Psoas muscle (tissue), 8 donors: Measurements from ENCODE around the gene AFF1. TPM values are rescaled to one million over a fixed set of nuclear protein-coding genes. Genes with fewer than 3 reads are reported as not detected.

ENCODE experiments used
- ATAC-seq, 4 donors: fragments of 200-7000 bp; cut with Tn5 transposase; one replicate each; pipeline ENCODE4 v1.9.1; 2020; ENCODE audit warnings: moderate library complexity in 3 of 4, mild to moderate bottlenecking in 2 of 4
- DNase-seq, 2 donors: peaks; one replicate each; pipeline ENCODE4 v3.0.0-alpha.2; 2020
- H3K27ac ChIP-seq: fragments of 200-600 bp; one replicate; pipeline ENCODE4 v1.8.0; 2022
- H3K27me3 ChIP-seq, 3 donors: fragments of 200-600 bp in 1 of 3; one replicate each; pipeline versions ENCODE4 v1.6.1 to v1.8.0; 2013 to 2022; ENCODE audit warnings: low read length in 2 of 3, mild to moderate bottlenecking in 2 of 3, moderate library complexity in 1 of 3; ENCODE audit not compliant: insufficient read depth in 3 of 3
- H3K36me3 ChIP-seq, 2 donors: fragments of 200-600 bp in 1 of 2; one replicate each; pipeline versions ENCODE4 v1.6.1 to v1.8.0; 2013 to 2022; ENCODE audit warnings: low read depth in 1 of 2, mild to moderate bottlenecking in 1 of 2, moderate library complexity in 1 of 2; ENCODE audit not compliant: insufficient read depth in 1 of 2
- H3K4me1 ChIP-seq: fragments of 200-600 bp; one replicate; pipeline ENCODE4 v1.8.0; 2022
- H3K4me3 ChIP-seq: fragments of 200-600 bp; one replicate; pipeline ENCODE4 v1.8.0; 2022; ENCODE audit warnings: mild to moderate bottlenecking
- H3K9me3 ChIP-seq: fragments of 200-600 bp; one replicate; pipeline ENCODE4 v1.8.0; 2022
- WGBS, 3 donors: extraction: QIAGEN DNeasy Blood & Tissue Kit; methylation state at CpG; one replicate each; pipeline versions ENCODE4 v1.1.6 to v1.1.7; 2013; 5-methylcytosine and 5-hydroxymethylcytosine counted together
- intact Hi-C, 2 donors: fragments of 100-400 bp; cut with DNase I; formaldehyde crosslinking; loops; one replicate each; pipeline versions ENCODE4 v1.11.0 to v1.14.2; 2022
- polyA plus RNA-seq, 3 donors: library from polyadenylated mRNA; stranded (reverse); fragments of 200-250 nt; gene quantifications; one replicate each; pipeline ENCODE4 v1.2.3, GENCODE V29; 2013
- total RNA-seq, 4 donors: library from RNA; stranded (reverse); fragmentation: NEBNext Ultra II Directional in 2 of 4; extraction: Animal tissue kit (Norgen Biotek cat#: 25700) in 2 of 4; gene quantifications; one replicate each; pipeline versions ENCODE4 v1.2.1 to v1.2.4, GENCODE V29; 2021 to 2023
- TF ChIP-seq, protein P1 (sequence below): fragments of 200-600 bp; IDR thresholded peaks from one replicate; pipeline ENCODE4 v1.8.0; 2022; ENCODE audit warnings: antibody characterized with exemption
- donor health status: healthy with polysubstance abuse.
- donor health status: DM: no; HTN: no; CAD: no; lungs with moderate emphysema.
- donor health status: Bipolar disorder and iron deficiency.
- donor health status: healthy.
- donor health status: DM: yes; HTN: yes; CAD: no.
- donor health status: DM: no; HTN: no; CAD: no.
- donor health status: DM: no; HTN: no; CAD: no.
- donor health status: DM: yes; HTN: yes; CAD: no.

Gene AFF1
- total and polyA plus RNA-seq, 7 donors: 62.7 to 171 (median 120) TPM

DNA sequence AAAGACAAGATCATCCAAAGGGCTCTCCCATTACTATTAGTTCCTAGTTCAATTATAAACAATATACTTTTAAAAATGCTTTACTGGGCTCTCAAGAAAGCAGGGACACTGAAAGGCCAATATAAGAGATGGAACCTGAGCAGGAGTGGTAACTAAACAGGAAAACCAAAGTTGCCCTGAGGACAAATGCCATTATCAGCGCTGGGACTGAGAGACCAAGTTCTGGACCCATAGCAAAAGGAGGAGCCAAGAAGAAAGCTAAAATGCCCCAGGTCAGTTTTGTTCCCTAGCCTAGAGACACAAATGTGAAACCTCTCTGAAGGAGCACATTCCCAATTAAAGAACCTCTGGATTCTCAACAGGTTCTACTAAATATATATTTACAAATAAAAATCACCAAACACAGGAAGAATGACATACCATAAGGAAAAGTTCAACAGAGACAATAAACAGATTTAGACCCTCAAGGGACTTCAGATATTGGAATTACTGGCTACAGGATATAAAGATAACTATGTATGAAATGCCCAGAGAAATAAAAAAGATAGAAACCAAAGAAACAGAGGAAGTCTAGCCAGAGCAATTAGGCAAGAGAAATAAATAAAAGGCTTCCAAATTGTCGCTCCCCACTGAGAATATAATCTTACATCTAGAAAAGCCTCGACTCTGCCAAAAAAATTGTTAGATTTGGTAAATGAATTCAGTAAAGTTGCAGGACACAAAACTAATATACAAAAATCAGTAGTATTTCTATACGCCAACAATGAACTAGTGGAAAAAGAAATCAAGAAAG, 218.5 kb downstream of the AFF1 start:
- TF ChIP-seq, protein P1, sequence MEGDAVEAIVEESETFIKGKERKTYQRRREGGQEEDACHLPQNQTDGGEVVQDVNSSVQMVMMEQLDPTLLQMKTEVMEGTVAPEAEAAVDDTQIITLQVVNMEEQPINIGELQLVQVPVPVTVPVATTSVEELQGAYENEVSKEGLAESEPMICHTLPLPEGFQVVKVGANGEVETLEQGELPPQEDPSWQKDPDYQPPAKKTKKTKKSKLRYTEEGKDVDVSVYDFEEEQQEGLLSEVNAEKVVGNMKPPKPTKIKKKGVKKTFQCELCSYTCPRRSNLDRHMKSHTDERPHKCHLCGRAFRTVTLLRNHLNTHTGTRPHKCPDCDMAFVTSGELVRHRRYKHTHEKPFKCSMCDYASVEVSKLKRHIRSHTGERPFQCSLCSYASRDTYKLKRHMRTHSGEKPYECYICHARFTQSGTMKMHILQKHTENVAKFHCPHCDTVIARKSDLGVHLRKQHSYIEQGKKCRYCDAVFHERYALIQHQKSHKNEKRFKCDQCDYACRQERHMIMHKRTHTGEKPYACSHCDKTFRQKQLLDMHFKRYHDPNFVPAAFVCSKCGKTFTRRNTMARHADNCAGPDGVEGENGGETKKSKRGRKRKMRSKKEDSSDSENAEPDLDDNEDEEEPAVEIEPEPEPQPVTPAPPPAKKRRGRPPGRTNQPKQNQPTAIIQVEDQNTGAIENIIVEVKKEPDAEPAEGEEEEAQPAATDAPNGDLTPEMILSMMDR: no peak
- DNase-seq (no peak), ATAC-seq (no peak)
- Histone ChIP-seq H3K27me3 (no peaks in the 10 kb centered on the region), H3K9me3 (no peaks in the 10 kb centered on the region), H3K4me3 (no peak overlapping the region), H3K27ac (no peak overlapping the region), H3K4me1 (peaks cover 5% of the 10 kb centered on the region), H3K36me3 (no peaks in the 10 kb centered on the region)
- WGBS, 3 donors: 74 to 86% (median 74%) methylated on average over 4 of the region's 4 CpGs
- intact Hi-C loops: loop anchor here in 1 of 2 donors (10.0 kb wide), 1 partner anchor 1842 kb away; no protein-coding TSS in a partner anchor

DNA sequence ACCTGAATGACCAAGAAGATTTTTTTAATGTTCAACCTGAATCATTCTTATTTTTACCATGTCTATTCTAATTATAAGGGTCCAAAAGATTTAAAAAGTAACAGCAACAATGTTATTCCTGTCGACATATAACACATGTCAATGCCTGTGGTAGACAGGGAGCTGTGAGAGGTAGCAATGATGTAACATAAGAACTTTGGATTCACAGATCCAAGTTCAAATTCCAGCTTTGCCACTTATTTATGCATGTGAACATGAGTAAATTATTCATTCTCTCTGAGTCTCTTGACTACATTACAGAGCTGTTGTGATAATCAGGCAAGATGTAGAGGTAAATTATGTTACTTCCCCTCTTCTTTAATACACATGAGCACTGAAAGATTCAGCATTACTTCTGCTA, 231.1 kb downstream of the AFF1 start:
- no peak for ATAC-seq
- TF ChIP-seq, protein P1: no peak
- H3K4me1 ChIP-seq: no peaks in the 10 kb centered on the region
- intact Hi-C loops: no loop called here
- no peak overlapping the region for H3K27ac ChIP-seq
- no peak for DNase-seq
- 85 to 100% (median 95%) methylated on average over 1 of the region's 1 CpG for WGBS, 3 donors
- H3K27me3 ChIP-seq: no peaks in the 10 kb centered on the region
- peaks cover 9 to 75% of the 10 kb centered on the region in 2 donors for H3K36me3 ChIP-seq
- no peak overlapping the region for H3K4me3 ChIP-seq
- H3K9me3 ChIP-seq: no peaks in the 10 kb centered on the region

DNA sequence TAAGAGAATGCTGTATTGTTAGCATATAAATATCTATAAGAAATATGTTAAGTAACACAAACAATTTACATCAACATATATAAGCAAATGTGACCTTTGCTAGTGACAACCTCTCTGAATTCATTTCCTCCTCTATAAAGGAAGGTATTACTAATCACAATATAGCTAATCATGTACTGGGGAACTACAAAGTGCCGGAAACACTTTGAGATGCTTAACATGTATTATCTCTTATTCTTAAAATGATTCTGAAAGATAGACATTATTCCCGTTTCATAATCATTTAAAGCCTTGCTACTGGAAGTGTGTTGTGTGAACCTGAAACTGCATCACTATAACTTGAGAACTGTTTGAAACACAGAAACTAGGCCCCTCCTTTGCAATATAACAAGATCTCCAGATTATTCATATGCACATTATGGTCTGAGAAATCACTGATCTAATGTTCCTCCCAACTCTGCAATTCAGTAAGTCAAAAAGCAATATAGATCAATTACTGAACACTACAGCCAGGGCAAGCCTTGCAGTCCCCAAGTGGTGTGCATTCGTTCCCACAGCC, 231.6 kb downstream of the AFF1 start:
- no peaks in the 10 kb centered on the region for H3K9me3 ChIP-seq
- 90 to 97% (median 91%) methylated on average over 3 of the region's 3 CpGs for WGBS, 3 donors
- ATAC-seq (no peak), DNase-seq (no peak)
- H3K27ac ChIP-seq: no peak overlapping the region
- intact Hi-C loops: no loop called here
- H3K36me3 ChIP-seq: peaks cover 9 to 71% of the 10 kb centered on the region in 2 donors
- no peak overlapping the region for H3K4me3 ChIP-seq
- H3K27me3 ChIP-seq: no peaks in the 10 kb centered on the region
- H3K4me1 ChIP-seq: no peaks in the 10 kb centered on the region
- TF ChIP-seq, protein P1: no peak

DNA sequence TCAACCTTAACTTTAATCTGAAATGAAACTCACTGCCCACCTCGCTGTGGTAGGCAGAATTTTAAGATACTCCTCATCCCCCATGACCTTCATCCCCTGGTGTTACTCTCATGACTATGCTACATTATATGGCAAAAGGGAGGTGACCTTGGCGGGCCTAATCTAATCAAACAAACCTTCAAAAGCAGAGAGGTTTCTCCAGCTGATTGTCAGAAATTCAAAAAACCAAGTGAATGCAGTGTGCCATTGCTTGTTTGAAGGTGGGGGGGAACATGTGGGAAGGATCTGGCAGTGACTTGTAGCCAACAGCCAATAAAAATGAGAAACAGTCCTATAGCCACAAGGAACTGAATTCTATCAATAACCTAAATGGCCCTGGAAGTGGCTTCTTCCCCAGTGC, 237.1 kb downstream of the AFF1 start:
- Histone ChIP-seq H3K9me3 (no peaks in the 10 kb centered on the region), H3K36me3 (peaks cover 3 to 50% of the 10 kb centered on the region in 2 donors), H3K27me3 (no peaks in the 10 kb centered on the region), H3K4me3 (no peak overlapping the region), H3K27ac (no peak overlapping the region), H3K4me1 (no peaks in the 10 kb centered on the region)
- no peak for DNase-seq
- WGBS, 3 donors: 97 to 100% (median 99%) methylated on average over 2 of the region's 2 CpGs
- intact Hi-C loops: no loop called here
- ATAC-seq: no peak
- TF ChIP-seq, protein P1: no peak
